Stimulated activated CD8-positive, alpha-beta memory T cell treated with anti-CD3 and anti-CD28 coated beads, Interleukin-7, amount 100 ng/mL, for 1 hour (primary cell): Measurements from ENCODE around the gene CCDC86.

Source experiments
- DNase-seq, 2 donors: peaks; one replicate each; pipeline ENCODE4 v3.0.0-alpha.2; 2020; ENCODE audit warnings: low read depth in 2 of 2

CCDC86 gene

GRCh38 chr11:60891103-60891741 is 49.3 kb downstream of the CCDC86 start:
- DNase-seq, result no peak

- no peak for DNase-seq
Measured at GRCh38 chr11:60895687-60896086, 53.8 kb downstream of the CCDC86 start.

GRCh38 chr11:60897496-60897895 is 55.6 kb downstream of the CCDC86 start:
- DNase-seq, result no peak

- no peak for DNase-seq
Measured at GRCh38 chr11:60899046-60899936, 57.4 kb downstream of the CCDC86 start.

GRCh38 chr11:60899977-60900376 is 58.1 kb downstream of the CCDC86 start:
- DNase-seq, result no peak
